Measurements from ENCODE around the gene HOXC6. TPM values are rescaled to one million over a fixed set of nuclear protein-coding genes. Genes with fewer than 3 reads are reported as not detected.

HOXC6 gene
- total RNA-seq, 1 experiment from 2014 or later, result not detected

- TF ChIP-seq ZNF416 (CRISPR knock-in tag; IDR thresholded peaks at IDR 0.05) (no peak), CDX4 (CRISPR knock-in tag; IDR thresholded peaks at IDR 0.05; ENCODE audit: borderline replicate concordance) (no peak), ZNF423 (CRISPR knock-in tag; IDR thresholded peaks at IDR 0.05) (no peak), ERG (CRISPR knock-in tag; IDR thresholded peaks at IDR 0.05) (no peak), ATF3 (CRISPR knock-in tag; conservative IDR thresholded peaks at IDR 0.05) (no peak), CBFB (CRISPR knock-in tag; IDR thresholded peaks at IDR 0.05; ENCODE audit: low read depth) (no peak), RORB (CRISPR knock-in tag; IDR thresholded peaks at IDR 0.05) (no peak)
- TF ChIP-seq, protein P1, sequence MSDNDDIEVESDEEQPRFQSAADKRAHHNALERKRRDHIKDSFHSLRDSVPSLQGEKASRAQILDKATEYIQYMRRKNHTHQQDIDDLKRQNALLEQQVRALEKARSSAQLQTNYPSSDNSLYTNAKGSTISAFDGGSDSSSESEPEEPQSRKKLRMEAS (CRISPR knock-in tag; IDR thresholded peaks at IDR 0.05), result no peak
- TF ChIP-seq, protein P2, sequence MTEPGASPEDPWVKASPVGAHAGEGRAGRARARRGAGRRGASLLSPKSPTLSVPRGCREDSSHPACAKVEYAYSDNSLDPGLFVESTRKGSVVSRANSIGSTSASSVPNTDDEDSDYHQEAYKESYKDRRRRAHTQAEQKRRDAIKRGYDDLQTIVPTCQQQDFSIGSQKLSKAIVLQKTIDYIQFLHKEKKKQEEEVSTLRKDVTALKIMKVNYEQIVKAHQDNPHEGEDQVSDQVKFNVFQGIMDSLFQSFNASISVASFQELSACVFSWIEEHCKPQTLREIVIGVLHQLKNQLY (CRISPR knock-in tag; IDR thresholded peaks at IDR 0.05), result no peak
Measured at GRCh38 chr12:54014377-54015017, 13.7 kb upstream of the HOXC6 start (continued).

- Mint-ChIP-seq H3K9me3 (no peaks in the 10 kb centered on the region), H3K4me1 (peaks cover 30% of the 10 kb centered on the region), H3K36me3 (no peaks in the 10 kb centered on the region), H3K27me3 (ENCODE audit: low read depth) (peaks cover 99% of the 10 kb centered on the region), H3K4me3 (no peak overlapping the region), H3K27ac (no peak overlapping the region)
- ChIA-PET POLR2A (interaction anchor here (0.5 kb wide), 1 partner anchor 620 kb away, joined by 3 read pairs; no protein-coding TSS in a partner anchor), CTCF (interaction anchor here (0.7 to 2.6 kb wide), 3 partner anchors 186 to 199 kb away, joined by 3 to 25 read pairs (median 6); no protein-coding TSS in a partner anchor)
- no peak for ATAC-seq
- no peak for DNase-seq (ENCODE audit: low spot score)
- TF ChIP-seq ELF4 (CRISPR knock-in tag; IDR thresholded peaks at IDR 0.05; ENCODE audit: low read depth) (no peak), RORB (CRISPR knock-in tag; IDR thresholded peaks at IDR 0.05) (no peak), ZNF317 (CRISPR knock-in tag; IDR thresholded peaks at IDR 0.05; ENCODE audit: borderline replicate concordance, low read depth) (no peak), ZNF138 (CRISPR knock-in tag; conservative IDR thresholded peaks at IDR 0.05) (no peak), ZNF416 (CRISPR knock-in tag; IDR thresholded peaks at IDR 0.05) (no peak), ZNF219 (CRISPR knock-in tag; IDR thresholded peaks at IDR 0.05; ENCODE audit: borderline replicate concordance) (no peak), ATF3 (CRISPR knock-in tag; conservative IDR thresholded peaks at IDR 0.05) (no peak), ETV6 (CRISPR knock-in tag; IDR thresholded peaks at IDR 0.05) (no peak)
- TF ChIP-seq, protein P3, sequence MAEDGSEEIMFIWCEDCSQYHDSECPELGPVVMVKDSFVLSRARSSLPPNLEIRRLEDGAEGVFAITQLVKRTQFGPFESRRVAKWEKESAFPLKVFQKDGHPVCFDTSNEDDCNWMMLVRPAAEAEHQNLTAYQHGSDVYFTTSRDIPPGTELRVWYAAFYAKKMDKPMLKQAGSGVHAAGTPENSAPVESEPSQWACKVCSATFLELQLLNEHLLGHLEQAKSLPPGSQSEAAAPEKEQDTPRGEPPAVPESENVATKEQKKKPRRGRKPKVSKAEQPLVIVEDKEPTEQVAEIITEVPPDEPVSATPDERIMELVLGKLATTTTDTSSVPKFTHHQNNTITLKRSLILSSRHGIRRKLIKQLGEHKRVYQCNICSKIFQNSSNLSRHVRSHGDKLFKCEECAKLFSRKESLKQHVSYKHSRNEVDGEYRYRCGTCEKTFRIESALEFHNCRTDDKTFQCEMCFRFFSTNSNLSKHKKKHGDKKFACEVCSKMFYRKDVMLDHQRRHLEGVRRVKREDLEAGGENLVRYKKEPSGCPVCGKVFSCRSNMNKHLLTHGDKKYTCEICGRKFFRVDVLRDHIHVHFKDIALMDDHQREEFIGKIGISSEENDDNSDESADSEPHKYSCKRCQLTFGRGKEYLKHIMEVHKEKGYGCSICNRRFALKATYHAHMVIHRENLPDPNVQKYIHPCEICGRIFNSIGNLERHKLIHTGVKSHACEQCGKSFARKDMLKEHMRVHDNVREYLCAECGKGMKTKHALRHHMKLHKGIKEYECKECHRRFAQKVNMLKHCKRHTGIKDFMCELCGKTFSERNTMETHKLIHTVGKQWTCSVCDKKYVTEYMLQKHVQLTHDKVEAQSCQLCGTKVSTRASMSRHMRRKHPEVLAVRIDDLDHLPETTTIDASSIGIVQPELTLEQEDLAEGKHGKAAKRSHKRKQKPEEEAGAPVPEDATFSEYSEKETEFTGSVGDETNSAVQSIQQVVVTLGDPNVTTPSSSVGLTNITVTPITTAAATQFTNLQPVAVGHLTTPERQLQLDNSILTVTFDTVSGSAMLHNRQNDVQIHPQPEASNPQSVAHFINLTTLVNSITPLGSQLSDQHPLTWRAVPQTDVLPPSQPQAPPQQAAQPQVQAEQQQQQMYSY (CRISPR knock-in tag; IDR thresholded peaks at IDR 0.05), result no peak
- TF ChIP-seq, protein P2 (CRISPR knock-in tag; IDR thresholded peaks at IDR 0.05), result no peak
- TF ChIP-seq, protein P4, sequence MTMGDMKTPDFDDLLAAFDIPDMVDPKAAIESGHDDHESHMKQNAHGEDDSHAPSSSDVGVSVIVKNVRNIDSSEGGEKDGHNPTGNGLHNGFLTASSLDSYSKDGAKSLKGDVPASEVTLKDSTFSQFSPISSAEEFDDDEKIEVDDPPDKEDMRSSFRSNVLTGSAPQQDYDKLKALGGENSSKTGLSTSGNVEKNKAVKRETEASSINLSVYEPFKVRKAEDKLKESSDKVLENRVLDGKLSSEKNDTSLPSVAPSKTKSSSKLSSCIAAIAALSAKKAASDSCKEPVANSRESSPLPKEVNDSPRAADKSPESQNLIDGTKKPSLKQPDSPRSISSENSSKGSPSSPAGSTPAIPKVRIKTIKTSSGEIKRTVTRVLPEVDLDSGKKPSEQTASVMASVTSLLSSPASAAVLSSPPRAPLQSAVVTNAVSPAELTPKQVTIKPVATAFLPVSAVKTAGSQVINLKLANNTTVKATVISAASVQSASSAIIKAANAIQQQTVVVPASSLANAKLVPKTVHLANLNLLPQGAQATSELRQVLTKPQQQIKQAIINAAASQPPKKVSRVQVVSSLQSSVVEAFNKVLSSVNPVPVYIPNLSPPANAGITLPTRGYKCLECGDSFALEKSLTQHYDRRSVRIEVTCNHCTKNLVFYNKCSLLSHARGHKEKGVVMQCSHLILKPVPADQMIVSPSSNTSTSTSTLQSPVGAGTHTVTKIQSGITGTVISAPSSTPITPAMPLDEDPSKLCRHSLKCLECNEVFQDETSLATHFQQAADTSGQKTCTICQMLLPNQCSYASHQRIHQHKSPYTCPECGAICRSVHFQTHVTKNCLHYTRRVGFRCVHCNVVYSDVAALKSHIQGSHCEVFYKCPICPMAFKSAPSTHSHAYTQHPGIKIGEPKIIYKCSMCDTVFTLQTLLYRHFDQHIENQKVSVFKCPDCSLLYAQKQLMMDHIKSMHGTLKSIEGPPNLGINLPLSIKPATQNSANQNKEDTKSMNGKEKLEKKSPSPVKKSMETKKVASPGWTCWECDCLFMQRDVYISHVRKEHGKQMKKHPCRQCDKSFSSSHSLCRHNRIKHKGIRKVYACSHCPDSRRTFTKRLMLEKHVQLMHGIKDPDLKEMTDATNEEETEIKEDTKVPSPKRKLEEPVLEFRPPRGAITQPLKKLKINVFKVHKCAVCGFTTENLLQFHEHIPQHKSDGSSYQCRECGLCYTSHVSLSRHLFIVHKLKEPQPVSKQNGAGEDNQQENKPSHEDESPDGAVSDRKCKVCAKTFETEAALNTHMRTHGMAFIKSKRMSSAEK (CRISPR knock-in tag; IDR thresholded peaks at IDR 0.05; ENCODE audit: borderline replicate concordance), result no peak
- TF ChIP-seq, protein P5, sequence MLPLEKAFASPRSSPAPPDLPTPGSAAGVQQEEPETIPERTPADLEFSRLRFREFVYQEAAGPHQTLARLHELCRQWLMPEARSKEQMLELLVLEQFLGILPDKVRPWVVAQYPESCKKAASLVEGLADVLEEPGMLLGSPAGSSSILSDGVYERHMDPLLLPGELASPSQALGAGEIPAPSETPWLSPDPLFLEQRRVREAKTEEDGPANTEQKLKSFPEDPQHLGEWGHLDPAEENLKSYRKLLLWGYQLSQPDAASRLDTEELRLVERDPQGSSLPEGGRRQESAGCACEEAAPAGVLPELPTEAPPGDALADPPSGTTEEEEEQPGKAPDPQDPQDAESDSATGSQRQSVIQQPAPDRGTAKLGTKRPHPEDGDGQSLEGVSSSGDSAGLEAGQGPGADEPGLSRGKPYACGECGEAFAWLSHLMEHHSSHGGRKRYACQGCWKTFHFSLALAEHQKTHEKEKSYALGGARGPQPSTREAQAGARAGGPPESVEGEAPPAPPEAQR (CRISPR knock-in tag; IDR thresholded peaks at IDR 0.05), result no peak
Measured at GRCh38 chr12:54015018-54015931, 13.0 kb upstream of the HOXC6 start.

All from WTC11 (cell line).